ENCODE data around the gene ALG3.
"Not testable (repeated sequence)": the region's sequence is repeated elsewhere in the genome, so short reads cannot be mapped to it uniquely, and the experiment has no call there.

ALG3 gene

GRCh38 chr3:184272269-184272668 lies 23.5 kb upstream of the ALG3 start:
- Mint-ChIP-seq H3K4me3 (no peak overlapping the region), H3K27me3 (ENCODE audit: low read depth) (peaks cover 48% of the 10 kb centered on the region), H3K36me3 (ENCODE audit: low read depth) (no peaks in the 10 kb centered on the region)

DNA sequence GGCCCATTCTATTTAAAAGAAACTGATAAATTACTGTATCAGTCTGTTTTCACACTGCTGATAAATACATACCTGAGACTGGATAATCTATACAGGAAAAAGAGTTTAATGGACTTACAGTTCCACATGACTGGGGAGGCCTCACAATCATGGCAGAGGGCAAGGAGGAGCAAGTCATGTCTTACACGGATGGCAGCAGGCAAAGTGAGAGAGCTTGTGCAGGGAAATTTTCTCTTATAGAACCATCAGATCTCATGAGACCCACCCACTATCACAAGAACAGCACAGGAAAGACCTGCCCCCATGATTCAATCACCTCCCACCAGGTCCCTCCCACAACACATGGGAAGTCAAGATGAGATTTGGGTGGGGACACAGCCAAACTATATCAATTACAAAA lies 18.5 kb upstream of the ALG3 start:
- not testable (repeated sequence) for H3K4me3 Mint-ChIP-seq; H3K4me1 Mint-ChIP-seq (ENCODE audit: low read depth); H3K9me3 Mint-ChIP-seq; H3K27ac Mint-ChIP-seq; H3K36me3 Mint-ChIP-seq (ENCODE audit: low read depth)
- peaks cover 37% of the 10 kb centered on the region for H3K27me3 Mint-ChIP-seq (ENCODE audit: low read depth)

More at GRCh38 chr3:184272269-184272668, 23.5 kb upstream of the ALG3 start:
- Mint-ChIP-seq H3K9me3 (no peaks in the 10 kb centered on the region), H3K4me1 (ENCODE audit: low read depth) (peaks cover 3% of the 10 kb centered on the region), H3K27ac (no peak overlapping the region)

- H3K9me3 Mint-ChIP-seq = no peaks in the 10 kb centered on the region
- peak overlapping the region; percentile 43 for H3K4me3 Mint-ChIP-seq
- H3K36me3 Mint-ChIP-seq (ENCODE audit: low read depth) = peaks cover 2% of the 10 kb centered on the region
- no peak overlapping the region for H3K27ac Mint-ChIP-seq
- H3K27me3 Mint-ChIP-seq (ENCODE audit: low read depth) = peaks cover 47% of the 10 kb centered on the region
- peaks cover 16% of the 10 kb centered on the region for H3K4me1 Mint-ChIP-seq (ENCODE audit: low read depth)
These were observed 14.0 kb upstream of the ALG3 start for GRCh38 chr3:184262764-184263179.

DNA sequence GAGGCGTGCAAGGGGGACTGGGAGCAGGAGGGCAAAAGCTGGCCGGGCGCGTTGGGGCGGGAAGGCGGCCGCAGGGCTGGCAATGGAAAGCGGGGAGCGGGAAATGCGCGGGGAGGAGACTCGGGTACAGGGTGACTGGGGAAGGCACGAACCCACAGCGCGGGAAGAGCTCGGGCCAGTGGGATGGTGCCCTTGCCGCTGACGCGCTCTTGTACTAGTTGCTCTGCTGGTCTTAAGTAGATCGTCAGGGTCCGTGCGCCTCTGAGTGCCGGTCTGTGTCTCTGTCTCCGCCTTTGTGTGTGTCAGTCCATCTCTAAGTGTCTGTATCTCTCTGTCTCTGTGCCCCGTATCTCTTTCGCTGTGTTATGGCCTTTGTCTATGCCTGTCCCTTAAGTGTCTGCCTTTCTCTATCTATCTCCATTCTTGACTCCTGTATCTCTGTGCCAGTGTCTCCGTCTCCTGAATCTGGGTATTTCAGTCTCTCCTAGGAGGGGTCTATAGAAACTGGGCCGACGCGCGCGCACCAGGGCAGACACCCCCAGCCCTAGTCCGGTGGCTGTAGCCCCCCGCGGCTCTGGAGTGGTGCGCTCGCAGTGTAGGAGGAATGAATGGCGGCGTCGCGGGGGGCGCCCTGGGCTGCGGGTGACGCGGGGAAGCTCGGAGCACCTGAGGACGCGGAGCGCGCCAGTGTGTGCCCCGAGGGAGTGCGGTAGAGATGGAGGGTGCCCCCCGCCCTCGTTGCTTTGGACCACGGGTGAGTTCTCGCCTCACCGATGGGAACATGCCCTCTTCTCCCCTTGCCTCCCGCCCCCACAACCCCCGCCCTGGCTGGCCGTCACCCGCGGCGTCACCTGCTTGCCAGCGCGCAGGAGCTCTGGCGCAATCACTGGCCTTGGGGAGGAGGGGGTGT lies 13.3 kb upstream of the ALG3 start:
- Mint-ChIP-seq H3K36me3 (ENCODE audit: low read depth) (peaks cover 5% of the 10 kb centered on the region), H3K4me3 (peak overlapping the region; percentile 86), H3K9me3 (no peaks in the 10 kb centered on the region), H3K27ac (no peak overlapping the region), H3K27me3 (ENCODE audit: low read depth) (peaks cover 42% of the 10 kb centered on the region), H3K4me1 (ENCODE audit: low read depth) (peaks cover 16% of the 10 kb centered on the region)

- peaks cover 40% of the 10 kb centered on the region for H3K27me3 Mint-ChIP-seq (ENCODE audit: low read depth)
- peaks cover 16% of the 10 kb centered on the region for H3K4me1 Mint-ChIP-seq (ENCODE audit: low read depth)
- H3K9me3 Mint-ChIP-seq = no peaks in the 10 kb centered on the region
- H3K36me3 Mint-ChIP-seq (ENCODE audit: low read depth) = peaks cover 5% of the 10 kb centered on the region
- peak within 1 kb of the TSS; percentile 86 for H3K4me3 Mint-ChIP-seq
- peak within 1 kb of the TSS; percentile 36 for H3K27ac Mint-ChIP-seq
These were observed 12.6 kb upstream of the ALG3 start, which contains the start of gene CAMK2N2 for GRCh38 chr3:184261270-184261853. TSS of gene CAMK2N2 (minus strand) at chr3:184261553. CDS start at chr3:184261285, 268 bp downstream.

DNA sequence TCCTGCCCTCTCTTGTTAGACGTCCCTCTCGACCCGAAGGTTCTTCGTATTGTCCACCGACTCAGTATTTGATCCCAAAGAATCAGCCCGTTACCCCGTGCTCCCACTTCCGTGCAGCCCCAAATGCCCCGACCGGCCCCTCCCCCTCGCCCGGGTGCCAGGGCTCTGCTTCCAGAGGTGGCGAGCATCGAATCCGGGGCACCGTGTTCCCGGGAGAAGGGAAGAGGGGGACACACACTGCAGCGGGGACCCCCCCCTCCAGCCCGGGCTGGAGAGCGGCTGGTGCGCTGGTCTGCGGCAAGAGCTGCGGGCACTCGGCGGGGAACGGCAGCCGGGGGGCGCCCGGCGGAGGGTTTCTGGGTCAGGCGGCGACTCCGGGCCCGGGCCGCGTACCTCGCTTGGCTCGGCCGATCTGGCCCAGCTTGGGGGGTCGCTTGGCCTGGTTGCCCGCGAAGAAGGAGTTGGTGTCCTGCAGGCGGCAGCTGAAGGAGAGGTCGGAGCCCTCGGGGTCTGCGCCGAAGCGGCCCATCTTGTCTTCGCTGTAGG lies 12.0 kb upstream of the ALG3 start:
- H3K27ac Mint-ChIP-seq = no peak overlapping the region
- peaks cover 5% of the 10 kb centered on the region for H3K36me3 Mint-ChIP-seq (ENCODE audit: low read depth)
- peak overlapping the region; percentile 81 for H3K4me3 Mint-ChIP-seq
- H3K4me1 Mint-ChIP-seq (ENCODE audit: low read depth) = peaks cover 16% of the 10 kb centered on the region
- no peaks in the 10 kb centered on the region for H3K9me3 Mint-ChIP-seq
- H3K27me3 Mint-ChIP-seq (ENCODE audit: low read depth) = peaks cover 40% of the 10 kb centered on the region

DNA sequence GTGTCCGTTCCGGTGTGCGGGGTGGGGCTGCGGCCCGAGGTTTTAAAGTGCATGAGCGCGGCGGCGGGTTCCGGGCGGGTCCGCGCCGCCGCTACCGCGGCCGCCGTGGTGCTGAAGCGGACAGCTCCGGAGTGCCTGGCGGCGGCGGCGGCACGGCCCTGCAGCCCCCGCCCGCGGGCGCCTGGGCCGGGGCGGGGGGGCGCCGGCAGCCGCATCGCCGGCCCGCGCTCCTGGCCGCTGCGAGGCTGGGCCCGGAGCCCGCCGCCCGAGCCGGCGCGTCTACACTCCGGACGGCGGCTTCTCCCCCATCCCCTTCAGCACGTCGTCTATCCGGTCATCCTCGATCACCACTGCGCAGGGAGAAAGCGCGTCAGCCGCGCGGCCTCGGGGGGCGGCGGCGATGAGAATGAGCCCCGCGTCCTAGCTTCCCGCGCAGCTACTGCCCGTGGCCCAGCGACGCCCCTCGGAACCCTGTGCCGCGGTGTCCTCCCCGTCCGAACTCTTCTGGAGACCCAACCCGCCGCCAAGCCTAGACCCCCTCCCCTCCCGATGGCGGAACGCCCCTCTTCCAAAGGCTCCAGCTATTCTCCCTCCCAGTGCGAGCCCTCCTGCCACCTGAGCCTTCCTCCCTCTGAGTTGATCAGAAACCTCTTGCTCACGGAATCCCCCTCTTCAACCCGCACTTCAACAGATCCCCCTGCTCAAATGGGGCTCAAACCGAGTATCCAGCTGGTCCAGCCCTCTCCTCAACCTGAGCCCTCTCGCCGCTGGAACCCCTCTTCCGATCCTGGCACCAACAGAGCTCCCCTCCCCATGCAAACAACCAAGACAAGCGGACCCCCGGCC lies 11.3 kb upstream of the ALG3 start:
- Mint-ChIP-seq H3K27me3 (ENCODE audit: low read depth) (peaks cover 40% of the 10 kb centered on the region), H3K4me1 (ENCODE audit: low read depth) (peaks cover 20% of the 10 kb centered on the region), H3K4me3 (peak overlapping the region; percentile 81), H3K9me3 (no peaks in the 10 kb centered on the region), H3K36me3 (ENCODE audit: low read depth) (peaks cover 5% of the 10 kb centered on the region), H3K27ac (peak overlapping the region; percentile 36)

GRCh38 chr3:184259396-184259877 lies 10.7 kb upstream of the ALG3 start:
- peaks cover 21% of the 10 kb centered on the region for H3K4me1 Mint-ChIP-seq (ENCODE audit: low read depth)
- no peaks in the 10 kb centered on the region for H3K9me3 Mint-ChIP-seq
- peaks cover 37% of the 10 kb centered on the region for H3K27me3 Mint-ChIP-seq (ENCODE audit: low read depth)
- H3K27ac Mint-ChIP-seq = no peak overlapping the region
- H3K36me3 Mint-ChIP-seq (ENCODE audit: low read depth) = peaks cover 5% of the 10 kb centered on the region
- H3K4me3 Mint-ChIP-seq = peak overlapping the region; percentile 29

DNA sequence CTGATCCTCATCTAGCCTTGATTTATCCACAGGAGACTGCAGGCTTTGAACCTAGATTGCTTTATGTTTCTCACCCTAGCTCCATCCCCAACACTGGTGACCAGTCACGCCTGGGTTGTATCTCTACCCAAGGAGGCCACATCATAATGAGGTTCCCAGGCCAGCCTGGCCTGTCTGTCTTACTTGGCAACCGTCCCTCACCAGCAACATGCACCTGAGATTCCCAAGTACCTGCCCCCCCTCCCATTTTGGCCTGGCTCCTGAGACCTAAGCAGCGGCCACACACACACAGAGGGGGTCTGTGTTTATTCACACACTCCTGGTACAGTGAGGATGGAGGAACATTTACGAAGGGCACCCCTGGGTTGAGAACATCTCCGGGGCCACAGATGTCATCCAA lies 10.2 kb upstream of the ALG3 start:
- Mint-ChIP-seq H3K4me3 (peak overlapping the region; percentile 25), H3K27me3 (ENCODE audit: low read depth) (peaks cover 37% of the 10 kb centered on the region)

DNA sequence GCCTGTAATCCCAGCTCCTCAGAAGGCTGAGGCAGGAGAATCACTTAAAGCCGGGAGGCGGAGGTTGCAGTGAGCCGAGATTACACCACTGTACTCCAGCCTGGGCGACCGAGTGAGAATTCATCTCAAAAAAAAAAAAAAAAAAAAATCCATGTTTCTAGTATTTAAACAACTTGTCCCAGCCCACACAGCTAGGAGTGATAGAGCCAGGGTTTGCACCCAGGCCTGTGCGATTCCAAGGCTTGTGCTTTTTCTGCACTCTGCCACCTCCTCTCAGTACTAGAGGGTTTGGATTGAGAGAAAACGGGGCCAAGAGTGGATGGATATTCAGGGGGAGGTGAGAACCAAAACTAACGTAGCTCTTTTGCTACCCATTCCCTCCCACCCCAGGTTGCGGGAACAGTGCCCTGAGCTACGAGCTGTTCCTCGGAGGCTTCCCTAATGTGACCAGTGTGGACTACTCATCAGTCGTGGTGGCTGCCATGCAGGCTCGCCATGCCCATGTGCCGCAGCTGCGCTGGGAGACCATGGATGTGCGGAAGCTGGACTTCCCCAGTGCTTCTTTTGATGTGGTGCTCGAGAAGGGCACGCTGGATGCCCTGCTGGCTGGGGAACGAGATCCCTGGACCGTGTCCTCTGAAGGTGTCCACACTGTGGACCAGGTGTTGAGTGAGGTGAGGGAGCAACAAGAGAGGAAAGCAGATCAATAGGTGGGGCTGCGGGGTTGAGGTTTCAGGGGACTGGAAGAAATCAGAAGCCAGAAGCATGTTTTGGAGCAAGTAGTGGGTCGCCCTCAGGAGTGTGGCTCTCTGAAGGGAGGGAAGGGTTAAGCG lies 8.5 kb upstream of the ALG3 start:
- Mint-ChIP-seq H3K9me3 (no peaks in the 10 kb centered on the region), H3K27me3 (ENCODE audit: low read depth) (peaks cover 26% of the 10 kb centered on the region), H3K36me3 (ENCODE audit: low read depth) (peaks cover 5% of the 10 kb centered on the region), H3K4me3 (no peak overlapping the region), H3K4me1 (ENCODE audit: low read depth) (peaks cover 17% of the 10 kb centered on the region), H3K27ac (no peak overlapping the region)

More for the DNA sequence above, 10.2 kb upstream of the ALG3 start:
- H3K27ac Mint-ChIP-seq = no peak overlapping the region
- peaks cover 21% of the 10 kb centered on the region for H3K4me1 Mint-ChIP-seq (ENCODE audit: low read depth)
- no peaks in the 10 kb centered on the region for H3K9me3 Mint-ChIP-seq
- peaks cover 5% of the 10 kb centered on the region for H3K36me3 Mint-ChIP-seq (ENCODE audit: low read depth)

DNA sequence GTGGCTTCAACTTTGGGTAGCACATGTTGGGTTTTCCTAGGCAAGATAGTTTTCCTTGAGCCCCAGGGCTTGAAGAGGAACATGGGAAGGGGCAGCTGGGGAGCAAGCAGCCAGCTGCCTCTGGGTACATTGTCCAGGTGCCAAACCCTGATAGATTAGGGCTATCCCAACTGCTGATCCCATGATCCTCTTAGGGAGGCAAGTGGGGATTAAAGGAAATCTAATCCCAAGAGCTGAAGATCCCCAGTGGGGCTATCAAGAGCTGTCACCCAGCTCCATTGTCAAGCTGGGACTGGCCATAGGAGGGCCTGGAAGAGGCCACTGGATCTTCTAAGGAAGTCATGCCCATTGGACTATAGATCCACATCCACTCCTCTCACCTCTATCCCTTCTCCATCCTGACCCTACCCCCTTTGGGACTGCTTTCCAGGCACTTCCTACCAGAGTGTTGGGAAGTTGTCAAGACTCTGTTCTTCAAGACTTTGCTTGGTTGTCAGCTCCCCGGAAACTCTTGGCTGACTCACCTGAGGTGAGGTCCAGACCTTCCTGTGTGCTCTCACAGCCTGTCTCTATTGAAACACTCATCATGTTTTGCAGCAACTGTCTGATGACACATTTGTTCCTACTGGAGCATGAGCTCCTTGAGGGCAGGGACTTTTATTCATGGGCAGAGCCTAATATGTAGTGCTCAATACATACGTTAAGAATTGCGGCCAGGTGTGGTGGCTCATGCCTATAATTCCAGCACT lies 6.7 kb upstream of the ALG3 start:
- Mint-ChIP-seq H3K9me3 (no peaks in the 10 kb centered on the region), H3K4me1 (ENCODE audit: low read depth) (peaks cover 8% of the 10 kb centered on the region), H3K27me3 (ENCODE audit: low read depth) (peaks cover 16% of the 10 kb centered on the region), H3K27ac (no peak overlapping the region), H3K36me3 (ENCODE audit: low read depth) (peaks cover 3% of the 10 kb centered on the region), H3K4me3 (no peak overlapping the region)

DNA sequence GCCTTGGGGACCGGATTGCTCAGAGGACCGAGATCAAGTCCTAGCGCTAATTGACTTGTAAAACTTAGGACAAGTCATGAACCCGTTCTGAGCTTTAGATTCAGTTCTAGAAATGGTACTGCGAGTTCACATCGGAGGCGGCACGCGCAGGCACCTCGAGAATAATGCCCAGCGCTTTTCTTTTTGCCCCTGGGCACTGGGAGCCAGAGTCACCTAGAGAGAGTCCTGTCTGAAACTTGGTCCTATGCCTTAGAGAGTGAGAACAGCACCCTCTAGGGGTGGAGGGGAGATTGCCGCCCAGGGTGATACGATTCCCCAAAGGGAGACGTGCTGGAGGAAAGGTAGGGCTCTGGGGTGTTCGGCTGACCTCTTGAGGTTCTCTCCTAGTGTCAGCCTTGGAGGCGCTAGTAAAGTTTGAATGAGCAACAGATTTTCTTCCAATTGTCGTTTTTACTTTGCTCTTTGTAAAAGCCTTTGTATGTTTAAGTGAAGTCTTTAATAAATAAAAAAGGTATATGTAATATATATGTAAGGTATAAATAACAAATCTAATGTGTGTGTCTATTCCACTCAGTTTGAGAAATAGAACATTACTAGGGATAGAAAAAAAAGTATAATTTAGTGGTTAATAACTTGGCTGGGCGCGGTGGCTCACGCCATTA lies 1.5 kb upstream of the ALG3 start:
- H3K27me3 Mint-ChIP-seq (ENCODE audit: low read depth) = no peaks in the 10 kb centered on the region
- H3K9me3 Mint-ChIP-seq = no peaks in the 10 kb centered on the region
- peak overlapping the region; percentile 90 for H3K4me3 Mint-ChIP-seq
- no peaks in the 10 kb centered on the region for H3K36me3 Mint-ChIP-seq (ENCODE audit: low read depth)
- peaks cover 16% of the 10 kb centered on the region for H3K4me1 Mint-ChIP-seq (ENCODE audit: low read depth)
- H3K27ac Mint-ChIP-seq = peak overlapping the region; percentile 93

Measured in T-helper 1 cell treated with Interleukin-12 subunit alpha and Interleukin-12 subunit beta and Interleukin-4 antibody, amounts not matched to agents 30 μg/mL and 1 μg/mL, for 36 hours (primary cell).